ENCODE results near the gene ME2.
"Not testable (repeated sequence)": the region's sequence is repeated elsewhere in the genome, so short reads cannot be mapped to it uniquely, and the experiment has no call there.

The ME2 gene

GRCh38 chr18:50981381-50981780 lies 102.5 kb downstream of the ME2 start:
- DNase-seq = no peak

GRCh38 chr18:50982086-50982801 lies 103.3 kb downstream of the ME2 start:
- DNase-seq = no peak

DNA sequence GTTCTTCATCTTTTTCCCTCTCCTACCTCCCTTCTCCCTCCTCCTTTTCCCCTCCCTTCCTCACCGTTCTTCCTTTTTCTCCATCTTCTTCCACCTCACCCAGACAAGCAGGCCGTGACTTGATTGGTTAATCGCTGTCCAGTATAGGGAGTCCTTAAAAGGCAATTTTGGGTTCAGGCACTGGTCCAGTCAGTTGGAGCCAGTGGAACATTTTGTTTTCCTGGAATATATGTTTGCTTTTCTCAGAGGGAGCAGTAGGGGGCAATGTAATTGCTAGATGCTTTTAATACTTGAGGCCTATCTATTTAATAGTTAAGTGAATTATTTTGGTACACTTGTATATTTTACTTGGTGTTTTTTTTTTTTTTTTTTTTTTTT lies 103.9 kb downstream of the ME2 start:
- no peak for DNase-seq

GRCh38 chr18:50986360-50987087 lies 107.6 kb downstream of the ME2 start:
- DNase-seq = no peak

DNA sequence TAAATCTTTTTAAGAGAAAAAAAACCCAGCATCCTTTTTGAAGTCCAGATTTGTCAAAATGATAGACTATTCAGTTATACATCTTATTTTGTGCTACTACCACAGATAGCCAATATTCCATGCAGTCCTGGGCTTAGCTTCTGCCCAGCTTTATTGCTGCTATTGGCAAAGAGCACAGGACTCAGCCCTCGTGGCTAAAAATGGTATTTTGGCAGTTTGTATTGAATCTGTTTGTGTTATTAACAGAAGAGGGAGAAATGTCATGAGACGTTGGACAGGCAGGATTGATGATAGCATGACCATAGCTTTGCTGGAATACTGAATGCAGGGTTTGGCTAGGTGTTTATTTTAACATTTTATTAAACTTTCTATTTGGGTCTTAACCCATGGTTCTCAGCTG lies 108.3 kb downstream of the ME2 start:
- no peak for DNase-seq

GRCh38 chr18:50989711-50990110 lies 110.8 kb downstream of the ME2 start:
- no peak for DNase-seq

DNA sequence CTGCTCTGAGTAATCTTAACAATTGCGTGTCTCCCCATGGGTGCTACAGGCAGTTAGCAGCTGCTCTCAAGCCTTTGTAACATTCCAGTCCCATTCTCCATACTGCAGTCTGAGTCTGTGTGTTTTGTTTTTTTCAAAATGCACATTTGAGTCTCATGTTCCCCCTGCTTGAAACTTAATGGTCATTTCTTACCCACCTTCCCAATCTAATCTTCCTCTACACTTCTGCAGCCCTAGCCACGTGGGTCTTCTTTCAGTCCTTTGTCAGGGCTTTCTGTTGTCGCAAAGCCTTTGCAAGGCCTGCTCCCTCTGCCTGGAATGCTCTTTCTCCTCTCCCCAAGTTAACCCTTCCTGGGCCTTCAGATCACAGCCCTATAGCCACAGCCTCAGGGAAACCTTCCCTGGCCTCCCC lies 113.4 kb downstream of the ME2 start:
- no peak for DNase-seq

DNA sequence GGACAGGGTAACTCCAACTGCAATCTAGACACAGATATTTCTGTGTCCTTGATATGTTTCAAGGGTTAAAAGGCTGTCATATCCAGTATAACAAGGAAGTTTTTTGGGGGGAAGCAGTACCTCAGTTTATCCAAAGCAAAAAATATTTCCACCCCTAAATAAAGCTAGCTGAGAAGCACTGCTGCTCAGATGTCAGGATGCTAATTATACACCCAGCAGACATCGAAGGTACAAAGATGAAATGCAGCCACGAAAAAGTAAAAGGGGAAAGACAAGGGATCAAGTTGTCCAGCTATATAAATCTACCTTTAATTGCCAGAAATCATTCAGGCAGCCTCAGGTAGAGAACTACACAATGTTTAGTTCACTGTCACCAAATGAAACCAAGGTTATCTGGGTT lies 115.1 kb downstream of the ME2 start:
- no peak for DNase-seq

- not testable (repeated sequence) for DNase-seq
Observed at GRCh38 chr18:51003174-51003573, 124.3 kb downstream of the ME2 start.

Measured in right forelimb (tissue), 1 donor.